ENCODE data around the gene POU2F2.

- no peak for TF ChIP-seq CTCF (conservative IDR thresholded peaks at IDR 0.05; ENCODE audit: low read depth in 2 of 2)
- no peak for TF ChIP-seq EZH2 (IDR thresholded peaks at IDR 0.05; ENCODE audit: low read depth, unreplicated experiment)
- no peak for TF ChIP-seq EZH2phosphoT487 (IDR thresholded peaks at IDR 0.05; ENCODE audit: unreplicated experiment)
- TF ChIP-seq CREB1 (CRISPR knock-in tag; IDR thresholded peaks at IDR 0.05; ENCODE audit: low read depth): no peak
- no peak for TF ChIP-seq REST (IDR thresholded peaks at IDR 0.05; ENCODE audit: unreplicated experiment)
- TF ChIP-seq POLR2AphosphoS5 (IDR thresholded peaks at IDR 0.05; ENCODE audit: low read depth): no peak
- TF ChIP-seq STAT1 (IDR thresholded peaks at IDR 0.05; ENCODE audit: unreplicated experiment): no peak
- no peak for TF ChIP-seq ZNF462 (CRISPR knock-in tag; IDR thresholded peaks at IDR 0.05)
- TF ChIP-seq ZNF114 (CRISPR knock-in tag; IDR thresholded peaks at IDR 0.05): no peak
- no peak for TF ChIP-seq ETS1 (IDR thresholded peaks at IDR 0.05)
- TF ChIP-seq JUNB (IDR thresholded peaks at IDR 0.05; ENCODE audit: unreplicated experiment): no peak
- TF ChIP-seq ZNF331 (CRISPR knock-in tag; IDR thresholded peaks at IDR 0.05; ENCODE audit: low read depth): no peak
- no peak for TF ChIP-seq NANOG (IDR thresholded peaks at IDR 0.05; ENCODE audit: borderline replicate concordance)
Observed at GRCh38 chr19:42060117-42060516, 72.1 kb downstream of the POU2F2 start.

All from GM23338 (cell line).